Measurements from ENCODE around the gene PRPH.
"Not testable (repeated sequence)": the region's sequence is repeated elsewhere in the genome, so short reads cannot be mapped to it uniquely, and the experiment has no call there.

Gene PRPH

GRCh38 chr12:49282302-49282701 is 12.6 kb upstream of the PRPH start:
- Histone ChIP-seq H3K4me1 (ENCODE audit: insufficient read depth, low read length) (peaks cover 7% of the 10 kb centered on the region), H3K4me3 (ENCODE audit: low read length) (no peak overlapping the region), H3K27ac (ENCODE audit: low read length) (no peak overlapping the region), H3K9me3 (ENCODE audit: insufficient read depth, low read depth, low read length) (no peaks in the 10 kb centered on the region), H3K36me3 (ENCODE audit: insufficient read depth, low read depth, low read length) (no peaks in the 10 kb centered on the region), H3K9ac (ENCODE audit: low read depth, low read length) (no peak overlapping the region), H3K27me3 (ENCODE audit: insufficient read depth, low read length) (peaks cover 5% of the 10 kb centered on the region)

GRCh38 chr12:49282740-49283375 is 12.1 kb upstream of the PRPH start:
- not testable (repeated sequence) for H3K9ac ChIP-seq (ENCODE audit: low read depth, low read length); H3K4me3 ChIP-seq (ENCODE audit: low read length); H3K36me3 ChIP-seq (ENCODE audit: insufficient read depth, low read depth, low read length); H3K9me3 ChIP-seq (ENCODE audit: insufficient read depth, low read depth, low read length); H3K4me1 ChIP-seq (ENCODE audit: insufficient read depth, low read length); H3K27ac ChIP-seq (ENCODE audit: low read length)
- H3K27me3 ChIP-seq (ENCODE audit: insufficient read depth, low read length), result peaks cover 11% of the 10 kb centered on the region

- no peak overlapping the region for H3K4me3 ChIP-seq (ENCODE audit: low read length)
- peaks cover 7% of the 10 kb centered on the region for H3K4me1 ChIP-seq (ENCODE audit: insufficient read depth, low read length)
- no peaks in the 10 kb centered on the region for H3K36me3 ChIP-seq (ENCODE audit: insufficient read depth, low read depth, low read length)
- peaks cover 18% of the 10 kb centered on the region for H3K27me3 ChIP-seq (ENCODE audit: insufficient read depth, low read length)
- H3K27ac ChIP-seq (ENCODE audit: low read length), result no peak overlapping the region
- no peaks in the 10 kb centered on the region for H3K9me3 ChIP-seq (ENCODE audit: insufficient read depth, low read depth, low read length)
- no peak overlapping the region for H3K9ac ChIP-seq (ENCODE audit: low read depth, low read length)
These were observed 11.2 kb upstream of the PRPH start for GRCh38 chr12:49283541-49284429.

- Histone ChIP-seq H3K9me3 (ENCODE audit: insufficient read depth, low read depth, low read length) (no peaks in the 10 kb centered on the region), H3K4me3 (ENCODE audit: low read length) (no peak overlapping the region), H3K9ac (ENCODE audit: low read depth, low read length) (no peak overlapping the region), H3K4me1 (ENCODE audit: insufficient read depth, low read length) (peaks cover 3% of the 10 kb centered on the region; the same call in 1 of the 2 replicates), H3K27me3 (ENCODE audit: insufficient read depth, low read length) (peaks cover 23% of the 10 kb centered on the region), H3K36me3 (ENCODE audit: insufficient read depth, low read depth, low read length) (no peaks in the 10 kb centered on the region), H3K27ac (ENCODE audit: low read length) (no peak overlapping the region)
These were observed 10.3 kb upstream of the PRPH start for GRCh38 chr12:49284672-49285071.

GRCh38 chr12:49287876-49288275 is 7.1 kb upstream of the PRPH start:
- no peak overlapping the region for H3K27ac ChIP-seq (ENCODE audit: low read length)
- H3K4me3 ChIP-seq (ENCODE audit: low read length), result no peak overlapping the region
- H3K36me3 ChIP-seq (ENCODE audit: insufficient read depth, low read depth, low read length), result no peaks in the 10 kb centered on the region
- H3K9ac ChIP-seq (ENCODE audit: low read depth, low read length), result no peak overlapping the region
- H3K27me3 ChIP-seq (ENCODE audit: insufficient read depth, low read length), result peaks cover 41% of the 10 kb centered on the region
- H3K4me1 ChIP-seq (ENCODE audit: insufficient read depth, low read length), result no peaks in the 10 kb centered on the region
- no peaks in the 10 kb centered on the region for H3K9me3 ChIP-seq (ENCODE audit: insufficient read depth, low read depth, low read length)

GRCh38 chr12:49288412-49288853 is 6.5 kb upstream of the PRPH start:
- Histone ChIP-seq H3K9me3 (ENCODE audit: insufficient read depth, low read depth, low read length) (no peaks in the 10 kb centered on the region), H3K4me1 (ENCODE audit: insufficient read depth, low read length) (no peaks in the 10 kb centered on the region), H3K27ac (ENCODE audit: low read length) (no peak overlapping the region), H3K36me3 (ENCODE audit: insufficient read depth, low read depth, low read length) (no peaks in the 10 kb centered on the region), H3K27me3 (ENCODE audit: insufficient read depth, low read length) (peaks cover 46% of the 10 kb centered on the region), H3K4me3 (ENCODE audit: low read length) (no peak overlapping the region), H3K9ac (ENCODE audit: low read depth, low read length) (no peak overlapping the region)

- H3K4me1 ChIP-seq (ENCODE audit: insufficient read depth, low read length), result no peaks in the 10 kb centered on the region
- peaks cover 53% of the 10 kb centered on the region for H3K27me3 ChIP-seq (ENCODE audit: insufficient read depth, low read length)
- no peak overlapping the region for H3K9ac ChIP-seq (ENCODE audit: low read depth, low read length)
- H3K9me3 ChIP-seq (ENCODE audit: insufficient read depth, low read depth, low read length), result no peaks in the 10 kb centered on the region
- no peak overlapping the region for H3K27ac ChIP-seq (ENCODE audit: low read length)
- H3K36me3 ChIP-seq (ENCODE audit: insufficient read depth, low read depth, low read length), result no peaks in the 10 kb centered on the region
- H3K4me3 ChIP-seq (ENCODE audit: low read length), result no peak overlapping the region
These were observed 5.9 kb upstream of the PRPH start for GRCh38 chr12:49288922-49289555.

- peaks cover 80% of the 10 kb centered on the region for H3K27me3 ChIP-seq (ENCODE audit: insufficient read depth, low read length)
These were observed 2.3 kb upstream of the PRPH start for GRCh38 chr12:49292729-49293055.

GRCh38 chr12:49293056-49293956 is 1.6 kb upstream of the PRPH start:
- no peak overlapping the region for H3K9ac ChIP-seq (ENCODE audit: low read depth, low read length)
- no peaks in the 10 kb centered on the region for H3K4me1 ChIP-seq (ENCODE audit: insufficient read depth, low read length)
- peaks cover 81% of the 10 kb centered on the region for H3K27me3 ChIP-seq (ENCODE audit: insufficient read depth, low read length)
- 0 out of 2 replicates have a peak, but pooled peaks cover 3% of the 10 kb centered on the region for H3K9me3 ChIP-seq (ENCODE audit: insufficient read depth, low read depth, low read length)
- no peaks in the 10 kb centered on the region for H3K36me3 ChIP-seq (ENCODE audit: insufficient read depth, low read depth, low read length)
- no peak overlapping the region for H3K27ac ChIP-seq (ENCODE audit: low read length)
- peak overlapping the region; percentile 32; the same call in 1 of the 2 replicates for H3K4me3 ChIP-seq (ENCODE audit: low read length)

More at GRCh38 chr12:49292729-49293055, 2.3 kb upstream of the PRPH start:
- no peak overlapping the region for H3K27ac ChIP-seq (ENCODE audit: low read length)
- H3K9ac ChIP-seq (ENCODE audit: low read depth, low read length), result no peak overlapping the region
- no peaks in the 10 kb centered on the region for H3K36me3 ChIP-seq (ENCODE audit: insufficient read depth, low read depth, low read length)
- H3K4me3 ChIP-seq (ENCODE audit: low read length), result no peak overlapping the region
- 0 out of 2 replicates have a peak, but pooled peaks cover 3% of the 10 kb centered on the region for H3K9me3 ChIP-seq (ENCODE audit: insufficient read depth, low read depth, low read length)
- H3K4me1 ChIP-seq (ENCODE audit: insufficient read depth, low read length), result no peaks in the 10 kb centered on the region

GRCh38 chr12:49294086-49294803 is 702 bp upstream of the PRPH start:
- Histone ChIP-seq H3K4me1 (ENCODE audit: insufficient read depth, low read length) (no peaks in the 10 kb centered on the region), H3K36me3 (ENCODE audit: insufficient read depth, low read depth, low read length) (no peaks in the 10 kb centered on the region), H3K27ac (ENCODE audit: low read length) (no peak overlapping the region), H3K4me3 (ENCODE audit: low read length) (0 out of 2 replicates have a peak overlapping the region, but pooled peaks have one; percentile 47), H3K9me3 (ENCODE audit: insufficient read depth, low read depth, low read length) (0 out of 2 replicates have a peak, but pooled peaks cover 3% of the 10 kb centered on the region), H3K9ac (ENCODE audit: low read depth, low read length) (no peak overlapping the region), H3K27me3 (ENCODE audit: insufficient read depth, low read length) (peaks cover 80% of the 10 kb centered on the region)

All from iPS-20b (cell line).